ENCODE measurements around the gene METTL8.

The METTL8 gene

DNA sequence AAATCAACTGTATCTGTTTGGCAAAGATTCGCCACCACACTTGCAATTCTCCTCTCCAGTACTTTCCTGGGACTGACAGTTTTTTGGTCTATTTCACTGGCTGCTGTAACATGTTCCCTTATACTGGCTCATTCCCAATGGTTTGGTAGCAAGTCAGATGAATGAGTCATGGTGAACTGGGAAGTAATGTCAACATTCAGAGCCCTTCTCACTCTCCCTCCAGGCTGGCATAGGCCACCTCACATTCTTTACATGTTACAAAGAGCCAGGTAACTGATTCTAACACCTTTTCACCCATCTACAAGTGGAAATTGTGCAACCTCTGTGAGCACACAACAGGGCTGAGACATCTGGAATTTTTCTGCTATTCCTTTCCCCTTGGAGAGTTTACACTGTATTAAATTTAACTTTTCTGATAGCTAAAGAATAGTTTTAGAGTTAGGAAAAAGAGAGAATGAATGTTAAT, 161.8 kb downstream of the METTL8 start:
- DNase-seq = peak in 1 of 2 experiments; percentile 35
- TF ChIP-seq POLR2A (IDR thresholded peaks at IDR 0.05; ENCODE audit: low read length) (no peak), GATA1 (IDR thresholded peaks at IDR 0.05; ENCODE audit: low read depth, low read length) (no peak)

DNA sequence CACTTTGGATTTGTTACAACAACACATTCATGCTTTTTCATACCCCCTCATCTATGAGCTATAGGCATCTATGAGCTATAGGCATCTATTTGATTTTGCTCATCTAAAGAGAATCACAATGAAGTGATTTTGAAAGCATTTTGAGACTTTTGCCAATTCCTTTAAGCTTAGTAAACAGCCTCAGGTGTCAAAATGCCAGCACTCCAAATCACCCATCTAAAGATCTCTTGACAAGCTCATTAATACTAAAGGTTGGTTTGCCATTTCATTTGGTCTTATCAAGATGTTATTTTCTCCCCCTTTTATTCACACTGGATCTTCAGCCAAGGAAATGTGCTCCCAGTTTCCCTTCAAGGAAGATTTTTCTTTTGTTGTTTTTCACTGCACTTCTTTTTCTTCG, 162.4 kb downstream of the METTL8 start:
- DNase-seq = peak in 1 of 2 experiments; percentile 7
- TF ChIP-seq POLR2A (IDR thresholded peaks at IDR 0.05; ENCODE audit: low read length) (no peak), GATA1 (IDR thresholded peaks at IDR 0.05; ENCODE audit: low read depth, low read length) (no peak)

DNA sequence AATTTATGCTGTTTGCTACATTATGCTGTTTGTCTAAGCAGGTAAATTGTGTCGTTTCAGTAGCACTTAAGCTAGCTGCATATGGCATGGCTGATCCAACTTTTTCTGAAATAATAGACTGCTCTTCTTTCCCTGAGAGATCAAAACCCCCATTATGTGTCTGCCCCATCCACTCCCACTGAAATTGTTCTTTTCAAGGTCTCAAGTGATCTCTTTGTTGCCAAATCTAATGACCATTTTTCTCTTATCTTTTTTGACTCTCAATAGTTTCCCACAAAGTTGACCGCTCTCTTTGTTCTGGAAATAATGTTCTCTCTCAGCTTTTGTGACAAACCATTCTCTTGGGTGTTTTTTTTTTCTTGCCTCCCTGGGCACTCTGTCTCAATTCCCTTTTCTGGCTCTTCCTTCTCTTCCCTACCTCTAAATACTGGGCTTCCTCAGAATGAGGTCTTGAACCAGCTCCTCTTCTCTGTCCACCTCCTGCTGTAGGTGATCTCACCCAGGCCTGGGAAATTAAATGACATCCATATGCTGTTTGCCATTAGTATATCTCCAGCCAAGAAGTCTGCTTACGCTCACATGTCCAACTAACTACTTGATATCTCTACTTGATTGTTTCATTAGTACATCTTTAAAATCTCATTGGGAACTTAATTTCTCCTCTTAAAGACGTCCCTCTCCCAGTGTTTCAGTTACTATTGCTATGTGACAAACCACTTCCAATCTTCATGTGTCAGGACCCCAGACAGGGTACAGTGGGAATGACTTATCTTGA, 165.7 kb downstream of the METTL8 start:
- TF ChIP-seq POLR2A (IDR thresholded peaks at IDR 0.05; ENCODE audit: low read length) = no peak
- TF ChIP-seq GATA1 (IDR thresholded peaks at IDR 0.05; ENCODE audit: low read depth, low read length) = no peak

More for the DNA sequence above, 165.7 kb downstream of the METTL8 start:
- DNase-seq = no peak

Data from erythroblast (primary cell).